Thoracic aorta (tissue), 2 donors: ENCODE data around the gene CUL4A. TPM values are rescaled to one million over a fixed set of nuclear protein-coding genes. Genes with fewer than 3 reads are reported as not detected.

ENCODE experiments used
- ATAC-seq: fragments of 150-250 bp; one replicate; pipeline ENCODE4 v1.8.0; 2017; ENCODE audit warnings: low read depth; ENCODE audit not compliant: insufficient number of reproducible peaks, low FRiP score
- DNase-seq: peaks from one replicate; pipeline ENCODE4 v3.0.0-alpha.2; 2020; ENCODE audit warnings: low spot score
- H3K27ac ChIP-seq, 2 donors: fragments of 200-600 bp; sonication (generic); 1 replicate in 1 of 2; 2 replicates in 1 of 2; pipeline ENCODE4 v1.5.1; 2016; ENCODE audit warnings: mild to moderate bottlenecking in 2 of 2, moderate library complexity in 2 of 2
- H3K27me3 ChIP-seq: fragments of 200-600 bp; sonication (generic); replicated peaks from 2 replicates; pipeline ENCODE4 v1.6.0; 2016; ENCODE audit warnings: mild to moderate bottlenecking; ENCODE audit not compliant: insufficient read depth
- H3K36me3 ChIP-seq: fragments of 200-600 bp; sonication (generic); one replicate; pipeline ENCODE4 v1.5.1; 2016
- H3K4me1 ChIP-seq, 2 donors: fragments of 200-600 bp; sonication (generic); 1 replicate in 1 of 2; 2 replicates in 1 of 2; pipeline versions ENCODE4 v1.5.1 to v1.6.0; 2016; ENCODE audit warnings: low read depth in 2 of 2, mild to moderate bottlenecking in 1 of 2; ENCODE audit not compliant: control insufficient read depth in 1 of 2
- H3K4me3 ChIP-seq: fragments of 200-600 bp; sonication (generic); 2 replicates; pipeline ENCODE4 v1.5.1; 2016; ENCODE audit warnings: mild to moderate bottlenecking
- H3K9me3 ChIP-seq: fragments of 200-600 bp; sonication (generic); 2 replicates; pipeline ENCODE4 v1.5.1; 2016
- total RNA-seq, 2 donors: library from RNA; depleted of rRNA; stranded (reverse); fragments of >200 nt; gene quantifications; one replicate each; pipeline versions ENCODE4 v1.1.0 to v1.2.3, GENCODE V29; 2016
- TF ChIP-seq, protein P1 (sequence below): fragments of 200-600 bp; sonication (generic); IDR thresholded peaks from one replicate; pipeline ENCODE4 v1.5.1; 2019; ENCODE audit warnings: antibody characterized with exemption

CUL4A gene
- total RNA-seq, 2 donors from 2014 or later: 112 to 156 TPM

DNA sequence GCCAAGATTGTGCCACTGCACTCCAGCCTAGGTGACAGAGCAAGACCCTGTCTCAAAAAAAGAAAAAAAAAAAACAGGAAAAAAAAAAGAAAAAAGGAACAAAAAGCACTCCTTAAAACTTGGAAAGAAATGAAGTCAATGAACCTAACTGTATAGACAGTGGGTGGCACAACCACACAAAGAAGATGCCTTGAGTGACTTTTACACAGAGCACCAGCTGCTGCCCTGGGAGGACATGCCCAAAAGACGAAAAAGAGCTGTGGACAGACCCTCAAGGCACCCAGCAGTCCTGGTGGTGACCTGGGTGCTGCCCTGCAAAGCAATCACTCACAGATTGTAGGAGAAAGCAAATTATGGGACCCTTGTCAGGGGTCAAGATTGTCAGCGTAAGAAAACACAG, 81.7 kb downstream of the CUL4A start:
- Histone ChIP-seq H3K4me1 (peaks cover 0 to 9% of the 10 kb centered on the region in 2 donors), H3K27me3 (no peaks in the 10 kb centered on the region), H3K4me3 (no peak overlapping the region), H3K36me3 (no peaks in the 10 kb centered on the region), H3K27ac (no peak overlapping the region), H3K9me3 (no peaks in the 10 kb centered on the region)
- DNase-seq (no peak), ATAC-seq (no peak)
- TF ChIP-seq, protein P1, sequence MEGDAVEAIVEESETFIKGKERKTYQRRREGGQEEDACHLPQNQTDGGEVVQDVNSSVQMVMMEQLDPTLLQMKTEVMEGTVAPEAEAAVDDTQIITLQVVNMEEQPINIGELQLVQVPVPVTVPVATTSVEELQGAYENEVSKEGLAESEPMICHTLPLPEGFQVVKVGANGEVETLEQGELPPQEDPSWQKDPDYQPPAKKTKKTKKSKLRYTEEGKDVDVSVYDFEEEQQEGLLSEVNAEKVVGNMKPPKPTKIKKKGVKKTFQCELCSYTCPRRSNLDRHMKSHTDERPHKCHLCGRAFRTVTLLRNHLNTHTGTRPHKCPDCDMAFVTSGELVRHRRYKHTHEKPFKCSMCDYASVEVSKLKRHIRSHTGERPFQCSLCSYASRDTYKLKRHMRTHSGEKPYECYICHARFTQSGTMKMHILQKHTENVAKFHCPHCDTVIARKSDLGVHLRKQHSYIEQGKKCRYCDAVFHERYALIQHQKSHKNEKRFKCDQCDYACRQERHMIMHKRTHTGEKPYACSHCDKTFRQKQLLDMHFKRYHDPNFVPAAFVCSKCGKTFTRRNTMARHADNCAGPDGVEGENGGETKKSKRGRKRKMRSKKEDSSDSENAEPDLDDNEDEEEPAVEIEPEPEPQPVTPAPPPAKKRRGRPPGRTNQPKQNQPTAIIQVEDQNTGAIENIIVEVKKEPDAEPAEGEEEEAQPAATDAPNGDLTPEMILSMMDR: no peak

DNA sequence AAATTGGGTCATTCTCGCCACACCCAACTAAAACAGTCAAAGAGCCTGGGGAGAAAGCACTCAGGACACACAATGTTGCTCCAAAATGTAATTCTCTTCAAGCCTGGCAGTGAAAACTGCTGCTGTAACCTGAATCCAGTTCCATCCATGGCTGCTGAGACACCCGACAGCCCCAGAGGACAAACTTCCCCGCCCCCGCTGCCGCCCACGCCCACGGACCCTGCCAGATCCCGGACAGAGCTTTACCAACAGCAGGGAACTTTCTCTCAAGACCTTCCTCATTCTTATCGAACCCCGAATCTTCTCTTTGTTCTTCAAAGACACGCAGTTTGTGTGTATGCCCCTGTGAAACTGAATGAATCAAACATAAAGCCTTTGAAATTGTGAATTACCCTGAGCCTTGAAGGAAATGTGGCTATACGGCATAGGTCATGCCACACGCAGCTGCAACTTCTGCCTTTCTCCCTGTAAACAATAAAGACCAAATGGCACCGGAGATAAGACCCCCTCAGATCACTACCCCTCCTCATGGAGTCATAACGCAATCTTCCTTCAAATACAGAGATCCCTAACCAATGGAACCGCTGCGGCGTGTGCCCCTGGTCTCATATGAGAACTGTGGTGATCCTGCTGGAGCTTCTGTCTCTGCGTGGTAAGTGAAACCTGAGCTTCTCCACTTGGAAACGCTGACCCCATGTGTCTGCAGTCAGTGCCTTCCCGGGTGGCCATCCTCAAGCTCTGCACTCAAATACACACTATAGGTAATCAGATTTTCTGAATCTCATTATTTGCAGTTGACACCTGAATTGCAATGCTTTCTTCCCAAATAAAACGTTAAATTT, 82.8 kb downstream of the CUL4A start:
- H3K36me3 ChIP-seq: no peaks in the 10 kb centered on the region
- no peaks in the 10 kb centered on the region for H3K9me3 ChIP-seq
- no peak overlapping the region for H3K27ac ChIP-seq
- no peak for DNase-seq
- peak overlapping the region; percentile 55 for H3K4me3 ChIP-seq
- ATAC-seq: no peak
- peaks cover 0 to 13% of the 10 kb centered on the region in 2 donors for H3K4me1 ChIP-seq
- TF ChIP-seq, protein P1: no peak
- no peaks in the 10 kb centered on the region for H3K27me3 ChIP-seq

DNA sequence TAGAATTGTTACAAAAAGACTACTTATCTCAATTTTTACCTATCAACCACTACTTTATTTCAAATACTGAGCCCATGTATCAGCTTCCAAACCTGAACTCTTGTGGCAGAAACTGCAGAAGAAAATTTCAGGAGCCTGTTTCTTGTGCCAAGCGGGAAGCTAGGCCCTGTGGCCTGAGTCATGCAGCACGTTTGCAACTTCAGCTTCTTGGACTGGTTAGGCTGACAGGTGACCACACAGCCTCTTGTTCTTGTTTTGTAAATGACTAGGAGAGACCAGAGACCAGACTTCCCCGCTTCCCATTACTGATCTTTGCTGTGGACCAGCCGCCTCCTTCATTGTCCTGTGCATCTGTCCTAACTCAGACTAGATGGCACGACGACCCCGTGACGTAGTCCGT, 84.3 kb downstream of the CUL4A start:
- Histone ChIP-seq H3K4me1 (peaks cover 9 to 24% of the 10 kb centered on the region in 2 donors), H3K4me3 (no peak overlapping the region), H3K9me3 (no peaks in the 10 kb centered on the region), H3K36me3 (no peaks in the 10 kb centered on the region), H3K27me3 (no peaks in the 10 kb centered on the region), H3K27ac (no peak overlapping the region)
- TF ChIP-seq, protein P1: no peak
- DNase-seq (no peak), ATAC-seq (no peak)

DNA sequence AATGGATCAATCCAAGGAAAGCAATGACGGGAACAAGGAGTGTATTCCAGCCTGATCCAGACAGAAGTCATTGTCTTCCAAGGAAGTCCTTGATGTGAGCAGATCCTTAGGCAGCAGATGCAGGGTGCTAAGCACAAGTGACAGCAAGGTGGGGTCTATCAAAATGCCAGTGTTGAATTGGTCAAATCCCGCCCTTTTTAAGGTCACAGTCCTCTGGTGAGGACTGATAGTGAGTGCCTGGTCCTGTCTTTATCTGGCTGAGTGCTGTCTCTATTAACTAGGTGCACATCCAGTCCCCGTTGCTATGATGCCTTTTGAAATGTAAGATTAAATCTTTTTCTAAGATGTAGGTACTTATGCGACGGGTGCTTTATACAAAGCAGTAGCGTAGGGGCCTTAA, 86.4 kb downstream of the CUL4A start:
- Histone ChIP-seq H3K4me1 (peaks cover 14 to 27% of the 10 kb centered on the region in 2 donors), H3K27ac (no peak overlapping the region)

DNA sequence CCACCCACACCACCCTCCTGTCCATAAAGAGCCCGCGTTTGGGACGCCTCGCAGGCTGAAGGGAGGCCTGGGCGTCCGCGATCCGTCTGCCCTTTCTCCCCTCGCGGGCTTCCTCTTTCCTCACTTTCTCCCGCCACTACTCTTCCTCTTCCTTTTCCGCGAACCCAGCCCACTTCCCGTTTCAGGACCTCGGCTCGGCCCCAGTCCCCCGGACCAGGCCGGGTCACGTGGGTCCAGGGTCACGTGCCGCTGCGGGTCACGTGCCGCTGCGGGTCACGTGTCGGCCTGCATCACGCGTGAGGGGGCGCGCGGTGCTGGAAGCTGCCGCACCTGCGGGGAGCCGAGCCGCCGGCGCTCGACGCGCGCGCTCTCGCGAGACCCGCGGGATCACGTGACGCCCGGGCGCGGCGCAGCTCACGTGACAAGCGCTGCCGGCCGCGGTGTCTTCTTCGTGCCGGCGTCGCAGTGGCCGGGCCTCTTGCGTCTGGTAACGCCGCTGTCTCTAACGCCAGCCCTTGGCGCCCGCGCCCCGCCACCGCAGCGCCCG, 87.5 kb downstream of the CUL4A start, which contains the start of gene LAMP1:
TSS of gene LAMP1 (plus strand) at position 417 of the 547 bp plus-strand sequence. CDS start 196 bp downstream, outside the sequence.
- Histone ChIP-seq H3K36me3 (no peaks in the 10 kb centered on the region), H3K27me3 (no peaks in the 10 kb centered on the region), H3K27ac (peak within 1 kb of the TSS; percentile 78 to 95), H3K9me3 (no peaks in the 10 kb centered on the region), H3K4me1 (peaks cover 14 to 27% of the 10 kb centered on the region in 2 donors), H3K4me3 (peak within 1 kb of the TSS; percentile 86)
- ATAC-seq: peak; percentile 83
- peak; percentile 90 for DNase-seq
- TF ChIP-seq, protein P1: no peak

More for the DNA sequence above, 86.4 kb downstream of the CUL4A start:
- TF ChIP-seq, protein P1: no peak
- Histone ChIP-seq H3K27me3 (no peaks in the 10 kb centered on the region), H3K36me3 (no peaks in the 10 kb centered on the region), H3K9me3 (no peaks in the 10 kb centered on the region), H3K4me3 (no peak overlapping the region)
- ATAC-seq: no peak
- DNase-seq: no peak
